BJ (cell line): ENCODE results near the gene ZSWIM8. TPM values are rescaled to one million over a fixed set of nuclear protein-coding genes. Genes with fewer than 3 reads are reported as not detected.

Source experiments
- CTCF ChIA-PET: fragments of 350-600 bp; formaldehyde crosslinking; extraction: SDS; loops from one replicate; lab custom pipeline; 2021; ENCODE audit warnings: antibody characterized with exemption, inconsistent platforms; lab: Yijun Ruan, JAX
- POLR2A ChIA-PET: fragments of 300-600 bp; sonication (Branson Sonifier 250); formaldehyde crosslinking; extraction: SDS; loops from one replicate; lab custom pipeline; 2021; ENCODE audit warnings: antibody characterized with exemption; lab: Charles Lee
- DNase-seq: peaks from one replicate; pipeline ENCODE4 v3.0.0-alpha.2; 2011; ENCODE audit warnings: low read depth
- H3K27me3 ChIP-seq: 2 replicates; pipeline ENCODE4 v1.6.0; 2011; ENCODE audit warnings: low read length; ENCODE audit not compliant: control insufficient read depth, insufficient read depth
- H3K36me3 ChIP-seq: 2 replicates; pipeline ENCODE4 v1.5.1; 2011; ENCODE audit warnings: low read length; ENCODE audit not compliant: control insufficient read depth, insufficient read depth
- H3K4me3 ChIP-seq: 2 replicates; pipeline ENCODE4 v1.5.1; 2011; ENCODE audit warnings: low read depth, mild to moderate bottlenecking, control low read depth, low read length
- CTCF ChIP-seq: IDR thresholded peaks from 2 replicates; pipeline ENCODE4 v1.5.1; 2011; ENCODE audit warnings: low read depth, mild to moderate bottlenecking, control low read depth, inconsistent platforms, low read length, moderate library complexity; ENCODE audit not compliant: insufficient read depth
- polyA plus RNA-seq: library from polyadenylated mRNA; depleted of rRNA; stranded (reverse); fragments of >200 nt; gene quantifications from 2 replicates; pipeline ENCODE4 v1.2.3, GENCODE V29; 2011

The ZSWIM8 gene
- polyA plus RNA-seq, 1 experiment = 82.0 TPM

- TF ChIP-seq CTCF = no peak
- no peaks in the 10 kb centered on the region for H3K27me3 ChIP-seq
- H3K36me3 ChIP-seq = peaks cover 17% of the 10 kb centered on the region
- ChIA-PET CTCF (interaction anchor here (1.2 to 2.2 kb wide), 3 partner anchors 19 to 39 kb away, joined by 3 to 16 read pairs (median 5); no protein-coding TSS in a partner anchor), POLR2A (no interaction called here)
- no peak for DNase-seq
- H3K4me3 ChIP-seq = no peak overlapping the region
Observed at GRCh38 chr10:73841061-73841421, 55.6 kb downstream of the ZSWIM8 start.

GRCh38 chr10:73841526-73842285, 56.3 kb downstream of the ZSWIM8 start:
- POLR2A ChIA-PET = no interaction called here
- no peak for DNase-seq
- Histone ChIP-seq H3K36me3 (peaks cover 16% of the 10 kb centered on the region), H3K4me3 (no peak overlapping the region), H3K27me3 (no peaks in the 10 kb centered on the region)
- TF ChIP-seq CTCF = no peak
- CTCF ChIA-PET = interaction anchor here (0.7 to 2.2 kb wide), 4 partner anchors 8 to 38 kb away, joined by 3 to 16 read pairs (median 5); no protein-coding TSS in a partner anchor

GRCh38 chr10:73842349-73842748, 56.9 kb downstream of the ZSWIM8 start:
- POLR2A ChIA-PET = no interaction called here
- CTCF ChIA-PET = interaction anchor here (2.1 to 2.2 kb wide), 2 partner anchors 23 to 38 kb away, joined by 7 to 16 read pairs; no protein-coding TSS in a partner anchor
- no peak for DNase-seq

GRCh38 chr10:73843261-73843660, 57.9 kb downstream of the ZSWIM8 start:
- ChIA-PET CTCF (interaction anchor here (2.1 to 11.3 kb wide), 3 partner anchors 24 to 37 kb away, joined by 7 to 337 read pairs (median 16); partner anchors contain the start of gene CAMK2G), POLR2A (no interaction called here)
- Histone ChIP-seq H3K36me3 (peaks cover 20% of the 10 kb centered on the region), H3K27me3 (no peaks in the 10 kb centered on the region), H3K4me3 (no peak overlapping the region)
- TF ChIP-seq CTCF = no peak
- no peak for DNase-seq

More at GRCh38 chr10:73842349-73842748, 56.9 kb downstream of the ZSWIM8 start:
- TF ChIP-seq CTCF = no peak
- Histone ChIP-seq H3K27me3 (no peaks in the 10 kb centered on the region), H3K36me3 (peaks cover 17% of the 10 kb centered on the region), H3K4me3 (no peak overlapping the region)

GRCh38 chr10:73847031-73847430, 61.6 kb downstream of the ZSWIM8 start:
- H3K36me3 ChIP-seq = peaks cover 20% of the 10 kb centered on the region
- CTCF ChIA-PET = interaction anchor here (1.0 to 11.3 kb wide), 5 partner anchors 14 to 93 kb away, joined by 3 to 337 read pairs (median 13); partner anchors contain the start of gene CAMK2G
- DNase-seq = no peak
- no peaks in the 10 kb centered on the region for H3K27me3 ChIP-seq
- no peak overlapping the region for H3K4me3 ChIP-seq
- POLR2A ChIA-PET = no interaction called here
- TF ChIP-seq CTCF = no peak
